Ovary (tissue), 3 donors: ENCODE data around the gene FZD7.

Experiments used
- CTCF ChIP-seq, 3 donors: fragments of 450-650 bp in 2 of 3; fragments of 200-600 bp in 1 of 3; IDR thresholded peaks; one replicate each; pipeline versions ENCODE4 v1.5.1 to v1.8.0; 2016 to 2022; ENCODE audit warnings: antibody characterized with exemption in 3 of 3, mild to moderate bottlenecking in 1 of 3
- POLR2A ChIP-seq: fragments of 450-650 bp; IDR thresholded peaks from one replicate; pipeline ENCODE4 v1.6.1; 2017; ENCODE audit warnings: antibody characterized with exemption, mild to moderate bottlenecking, moderate library complexity
- donor health status: DM: no; HTN: no; CAD: no.

- TF ChIP-seq POLR2A (no peak), CTCF (IDR thresholded peaks at IDR 0.05) (no peak)
Observed at GRCh38 chr2:202007983-202008354, 25.7 kb upstream of the FZD7 start.
